Activated CD4-positive, alpha-beta T cell treated with anti-CD3 and anti-CD28 coated beads, Interleukin-2, amount 50 U/mL, for 4 hours (primary cell): ENCODE results near the gene ADAMTSL1.

ENCODE experiments used
- DNase-seq, 2 experiments: peaks; one replicate each; pipeline ENCODE4 v3.0.0-alpha.2; 2020

ADAMTSL1 gene

DNA sequence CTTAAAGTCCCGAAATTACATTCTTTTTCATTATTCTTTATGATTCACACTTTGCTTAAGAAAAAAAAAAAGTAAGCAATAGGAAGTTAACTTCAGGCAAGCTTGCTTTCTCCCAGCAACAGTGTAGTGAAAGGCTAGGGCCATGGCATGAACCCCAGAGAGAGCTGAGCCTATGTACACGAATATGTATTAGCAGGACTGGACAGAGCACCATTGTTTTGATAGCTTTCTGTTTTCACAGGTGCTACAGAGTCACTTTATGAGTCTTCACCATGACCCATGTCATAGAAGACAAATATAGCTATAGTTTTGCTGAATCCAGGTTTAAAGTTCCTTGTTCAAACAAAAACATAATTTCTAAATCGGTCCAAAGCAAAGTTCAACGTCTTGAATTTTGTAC, 199.2 kb downstream of the ADAMTSL1 start:
- DNase-seq = no peak

DNA sequence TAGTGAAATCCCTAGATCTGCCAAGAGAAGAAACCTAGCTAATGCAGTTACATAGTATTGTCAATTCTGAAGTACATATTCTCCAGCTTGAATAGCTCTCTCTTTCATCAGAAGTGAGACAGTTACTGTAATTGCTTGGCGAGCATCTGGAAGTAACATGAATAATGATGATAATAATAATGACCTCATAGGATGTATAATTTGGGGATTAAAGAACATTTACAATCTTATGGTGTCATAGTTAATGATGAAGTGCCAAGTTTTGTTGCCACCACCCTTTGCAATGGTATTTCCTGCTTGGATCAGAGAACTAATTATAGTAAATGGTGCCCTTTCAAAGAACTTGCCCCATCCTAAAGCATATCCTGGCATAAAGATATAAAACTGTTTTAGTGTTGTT, 201.4 kb downstream of the ADAMTSL1 start:
- DNase-seq = no peak

DNA sequence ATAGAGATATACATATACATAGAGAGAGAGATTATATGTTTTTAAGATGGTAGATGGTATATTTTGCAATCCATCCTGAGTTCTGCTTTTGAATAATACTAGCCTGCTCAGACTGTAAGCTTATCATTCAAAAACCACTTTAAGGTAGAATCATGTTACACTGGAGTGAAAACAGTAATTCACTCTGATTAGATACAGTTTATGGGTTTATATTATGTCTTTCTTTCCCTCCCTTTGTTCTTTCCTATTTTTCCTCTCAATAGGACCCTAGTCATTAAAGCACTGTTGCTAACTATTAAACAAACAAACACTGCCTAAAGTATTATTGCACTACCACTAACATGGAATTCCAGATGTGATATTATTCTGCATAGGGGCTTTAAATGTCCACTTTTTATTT, 202.0 kb downstream of the ADAMTSL1 start:
- DNase-seq = no peak

DNA sequence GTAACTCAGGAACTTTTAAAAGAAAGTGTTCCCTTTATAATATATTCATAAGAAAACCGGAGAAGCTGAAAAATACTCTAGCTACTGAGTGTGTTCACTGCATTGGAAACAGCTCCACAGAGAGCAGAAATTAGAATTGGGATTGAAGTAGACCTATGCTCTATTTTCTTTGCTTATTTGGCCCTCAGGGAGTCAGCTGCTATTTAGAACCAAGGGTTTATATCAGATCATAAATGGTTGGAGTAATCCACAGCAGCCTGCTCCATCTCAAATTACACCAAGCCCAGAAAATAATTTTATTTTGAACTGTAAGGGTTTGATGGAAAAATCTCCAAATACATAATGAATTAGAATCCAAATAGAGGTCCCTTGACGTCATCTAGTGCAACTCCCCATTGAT, 202.6 kb downstream of the ADAMTSL1 start:
- no peak for DNase-seq

DNA sequence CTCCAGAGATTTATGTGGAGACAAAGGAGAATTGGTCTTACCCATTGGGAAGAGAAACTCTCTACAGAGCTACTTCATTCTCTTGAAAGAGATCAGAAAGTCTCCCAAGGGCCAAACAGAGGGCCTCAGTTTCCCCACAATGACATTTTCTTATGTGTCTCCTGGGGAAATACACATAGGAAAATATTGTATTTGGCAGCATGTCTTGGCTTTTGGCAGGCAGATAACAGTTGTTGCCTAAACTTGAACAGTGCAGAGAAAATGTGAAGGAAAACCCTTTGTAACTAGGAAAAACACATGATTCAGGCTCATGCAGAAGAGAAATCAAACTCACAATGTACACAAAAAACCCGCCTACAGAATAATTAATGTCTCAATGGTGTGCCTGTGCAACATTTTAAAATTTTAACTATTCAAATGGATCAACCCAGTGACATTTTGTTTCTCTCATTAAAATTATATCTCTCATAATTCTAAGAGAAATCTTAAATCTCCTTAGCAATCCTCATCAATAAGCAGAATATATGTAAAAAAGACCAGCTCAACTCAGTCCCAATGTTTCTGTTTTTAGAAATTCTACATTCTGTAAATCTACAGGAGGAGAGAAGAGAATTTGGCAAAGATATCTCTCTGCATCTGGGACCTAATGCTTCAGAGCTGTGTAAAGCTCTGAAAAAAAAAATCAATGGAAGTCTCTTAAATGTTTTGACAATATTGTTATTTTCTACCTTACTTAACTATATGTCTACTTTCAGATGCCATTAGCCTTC, 205.1 kb downstream of the ADAMTSL1 start:
- DNase-seq = no peak

DNA sequence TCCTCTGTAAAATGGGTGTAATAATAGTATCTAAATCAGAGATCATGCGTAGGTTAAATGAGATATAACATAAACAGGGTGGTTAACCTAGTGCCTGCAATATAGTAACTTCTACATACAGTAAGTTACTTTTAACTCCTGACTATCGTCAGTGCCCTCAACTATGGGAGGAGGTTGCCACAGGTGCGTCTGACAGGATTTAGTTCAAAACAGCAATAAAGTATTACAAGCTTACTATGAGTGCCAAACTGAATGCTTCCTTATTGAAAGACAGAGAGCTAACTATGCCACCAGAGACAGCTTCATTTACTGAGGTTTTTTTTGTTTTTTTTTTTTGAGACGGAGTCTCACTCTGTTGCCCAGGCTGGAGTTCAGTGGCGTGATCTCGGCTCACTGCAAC, 209.0 kb downstream of the ADAMTSL1 start:
- no peak for DNase-seq

DNA sequence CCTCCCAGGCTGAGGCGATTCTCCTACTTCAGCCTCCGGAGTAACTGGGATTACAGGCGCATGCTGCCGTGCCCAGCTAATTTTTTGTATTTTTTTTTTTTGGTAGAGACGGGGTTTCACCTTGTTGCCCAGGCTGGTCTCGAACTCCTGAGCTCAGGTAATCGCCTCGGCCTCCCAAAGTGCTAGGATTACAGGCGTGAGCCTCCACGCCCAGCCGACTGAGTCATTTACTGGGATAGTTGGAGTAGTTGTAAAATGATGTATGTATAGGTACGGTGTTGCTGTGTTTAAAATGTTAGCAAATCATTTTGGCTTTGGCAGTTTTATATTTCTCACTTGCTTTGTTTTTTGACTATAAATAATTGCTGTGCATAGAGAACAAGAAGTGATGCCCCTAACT, 209.4 kb downstream of the ADAMTSL1 start:
- no peak for DNase-seq

DNA sequence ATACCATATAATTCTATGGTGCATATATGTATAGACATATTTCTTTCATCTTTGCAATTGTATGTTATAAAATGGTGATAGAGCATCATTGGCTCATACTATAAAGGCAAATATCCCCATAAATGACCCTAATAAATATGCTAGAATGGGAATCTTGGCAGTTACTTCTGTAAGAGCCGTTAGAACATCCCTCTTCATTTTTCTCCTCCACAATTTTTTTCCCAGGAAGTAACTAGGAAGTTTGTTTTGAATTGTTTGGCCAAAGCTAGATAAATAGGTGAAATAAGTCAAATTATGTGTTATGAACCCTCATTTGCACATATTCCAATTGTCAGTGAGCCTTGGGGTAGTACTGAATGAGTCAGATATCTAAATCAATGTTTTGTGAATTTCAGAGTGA, 209.9 kb downstream of the ADAMTSL1 start:
- DNase-seq = no peak

DNA sequence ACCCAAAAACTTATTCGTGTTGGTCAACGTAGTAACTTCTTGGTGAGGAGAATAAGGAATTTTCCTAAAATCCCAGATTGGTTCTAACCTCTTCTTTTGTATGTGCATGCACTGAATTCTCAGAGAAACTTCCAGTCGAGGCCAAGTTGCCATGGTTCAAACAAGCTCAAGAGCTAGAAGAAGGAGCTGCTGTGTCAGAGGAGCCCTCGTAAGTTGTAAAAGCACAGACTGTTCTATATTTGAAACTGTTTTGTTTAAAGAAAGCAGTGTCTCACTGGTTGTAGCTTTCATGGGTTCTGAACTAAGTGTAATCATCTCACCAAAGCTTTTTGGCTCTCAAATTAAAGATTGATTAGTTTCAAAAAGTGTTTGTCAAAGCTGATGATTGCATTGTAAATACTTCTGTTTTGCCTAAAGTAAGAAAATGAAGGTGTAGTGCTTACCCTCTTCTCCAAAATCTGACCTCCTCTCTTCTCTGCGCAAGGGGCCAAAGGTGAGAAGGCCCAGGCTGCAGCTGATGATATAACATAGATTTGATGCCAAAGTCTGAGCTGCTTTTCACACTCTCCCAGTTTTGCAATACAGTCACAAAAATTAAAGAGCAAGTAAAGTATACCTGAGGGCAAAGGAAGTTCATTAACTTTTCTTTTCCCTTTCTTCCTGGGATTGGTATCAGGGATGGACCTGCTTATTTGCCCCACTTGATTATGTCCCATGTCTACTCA, 210.8 kb downstream of the ADAMTSL1 start:
- DNase-seq = no peak

DNA sequence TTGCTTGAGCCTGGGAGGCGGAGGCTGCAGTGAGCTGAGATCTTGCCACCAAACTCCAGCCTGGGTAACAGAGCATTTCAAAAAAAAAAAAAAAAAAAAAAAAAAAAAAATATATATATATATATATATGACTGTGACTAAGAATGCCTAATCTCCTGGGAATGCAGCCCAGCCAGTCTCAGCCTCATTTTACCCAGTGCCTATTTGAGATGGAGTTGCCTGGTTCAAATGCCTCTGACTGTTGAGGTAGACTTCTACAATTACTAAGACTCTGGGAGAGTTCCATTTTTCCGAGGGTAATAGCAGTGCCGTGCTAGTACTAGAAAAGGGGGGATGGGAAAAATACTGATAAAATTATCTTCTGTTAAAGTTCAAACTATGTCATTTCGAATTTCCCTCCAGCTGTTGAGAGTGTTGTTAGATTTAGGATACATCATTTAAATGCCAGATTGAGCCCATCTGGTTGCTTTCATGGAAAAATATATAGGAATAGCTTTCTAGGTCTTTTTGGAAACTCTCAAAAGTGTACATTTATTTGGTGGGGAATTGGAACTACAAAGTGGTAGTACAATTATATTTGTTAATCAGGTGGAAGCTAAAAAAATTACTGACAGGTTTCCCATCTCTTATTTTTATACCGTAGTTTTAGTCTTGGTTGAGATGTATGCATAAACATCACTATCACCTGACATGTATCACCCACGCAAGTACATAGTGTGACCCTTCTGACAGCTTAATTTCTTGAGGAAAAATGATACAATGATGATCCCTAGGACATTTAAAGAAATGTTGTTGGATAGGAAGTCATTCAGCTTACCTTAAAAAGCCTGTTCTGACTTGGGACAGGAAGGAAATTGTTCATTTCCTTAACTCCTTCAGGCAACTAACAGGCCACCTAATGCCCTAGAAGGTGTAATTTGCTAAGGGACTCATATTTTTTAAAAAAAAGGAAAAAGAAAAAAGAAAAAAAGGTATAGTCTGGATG, 214.9 kb downstream of the ADAMTSL1 start:
- DNase-seq = no peak

DNA sequence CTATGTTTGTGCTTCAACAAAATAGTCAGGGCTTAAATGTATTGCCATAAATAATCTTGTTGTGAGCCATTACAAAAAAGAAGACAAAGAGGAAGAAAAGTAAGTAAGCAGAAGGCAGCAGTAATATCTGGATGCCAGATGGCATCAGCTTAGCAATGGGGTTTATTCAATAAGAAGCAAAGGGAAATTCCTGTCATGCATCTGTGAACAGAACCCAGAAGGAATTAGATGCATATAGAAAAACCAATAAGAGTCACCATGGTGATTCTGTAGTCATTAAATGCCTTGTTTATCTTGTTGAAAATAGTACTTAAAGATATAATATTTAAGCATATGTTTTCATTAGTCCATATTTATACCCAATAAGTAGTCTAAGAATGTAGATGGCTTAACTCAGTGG, 216.0 kb downstream of the ADAMTSL1 start:
- no peak for DNase-seq

DNA sequence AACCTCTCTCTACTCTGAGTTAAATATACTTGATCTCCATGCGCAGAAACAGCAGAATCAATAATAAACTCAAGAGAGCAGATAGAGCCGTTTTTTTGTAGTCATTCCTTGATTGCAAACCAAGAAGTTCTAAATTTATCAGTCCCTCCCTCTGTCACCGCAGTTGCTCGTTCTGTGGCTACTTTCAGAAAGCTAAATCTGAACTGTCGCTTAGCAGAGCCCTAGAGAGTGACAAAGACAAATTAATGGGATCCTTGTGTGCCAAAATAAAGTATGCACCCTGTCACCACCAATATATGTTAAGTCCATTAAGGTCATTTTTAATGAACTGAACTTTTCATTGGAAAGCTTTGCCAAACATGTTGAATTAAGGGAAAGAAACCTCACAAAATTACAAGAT, 218.3 kb downstream of the ADAMTSL1 start:
- DNase-seq = no peak

DNA sequence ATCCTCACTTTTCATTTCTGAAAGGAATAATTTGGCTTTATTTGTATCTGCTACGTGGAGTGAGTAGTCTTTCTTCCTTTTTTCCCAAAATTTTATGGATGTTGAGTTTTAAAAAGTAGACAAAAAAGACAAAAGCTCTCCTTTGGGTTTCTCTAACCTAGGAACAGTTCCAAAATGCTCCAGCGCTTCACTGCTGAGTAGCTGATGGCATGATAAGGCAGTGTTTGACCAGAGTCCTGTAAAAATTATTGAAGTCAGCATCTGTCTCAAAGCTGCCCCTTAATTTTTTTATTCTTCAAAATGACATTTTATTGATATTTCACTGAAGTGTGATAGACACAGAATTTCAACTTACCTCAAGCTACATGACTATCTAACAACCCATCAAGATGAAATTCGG, 219.0 kb downstream of the ADAMTSL1 start:
- no peak for DNase-seq

DNA sequence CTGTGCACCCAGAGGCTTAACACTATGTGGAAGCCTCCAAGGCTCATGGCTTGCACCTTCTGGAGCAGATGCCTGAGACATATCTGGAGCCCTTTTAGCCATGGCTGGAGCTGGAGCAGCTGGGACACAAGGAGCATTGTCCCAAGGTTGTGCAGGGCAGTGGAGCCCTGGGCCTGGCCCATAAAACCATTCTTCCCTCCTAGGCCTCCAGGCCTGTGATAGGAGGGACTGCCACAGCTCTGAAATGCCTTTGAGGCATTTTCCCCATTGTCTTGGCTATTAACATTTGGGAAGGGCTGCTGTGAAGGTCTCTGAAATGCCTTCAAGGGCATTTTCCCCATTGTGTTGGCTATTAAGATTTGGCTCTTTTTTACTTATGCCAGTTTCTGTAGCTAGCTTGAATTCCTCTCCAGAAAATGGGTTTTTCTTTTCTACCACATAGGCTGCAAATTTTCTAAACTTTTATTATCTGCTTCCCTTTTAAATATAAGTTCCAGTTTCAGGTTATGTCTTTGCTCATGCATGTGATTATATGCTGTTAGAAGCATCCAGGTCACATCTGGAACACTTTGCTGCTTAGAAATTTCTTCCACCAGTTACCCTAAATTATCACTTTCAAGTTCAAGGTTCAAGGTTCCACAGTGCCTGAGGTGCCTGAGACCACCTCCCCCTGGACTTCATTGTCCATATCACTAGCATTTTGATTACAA, 221.2 kb downstream of the ADAMTSL1 start:
- no peak for DNase-seq

DNA sequence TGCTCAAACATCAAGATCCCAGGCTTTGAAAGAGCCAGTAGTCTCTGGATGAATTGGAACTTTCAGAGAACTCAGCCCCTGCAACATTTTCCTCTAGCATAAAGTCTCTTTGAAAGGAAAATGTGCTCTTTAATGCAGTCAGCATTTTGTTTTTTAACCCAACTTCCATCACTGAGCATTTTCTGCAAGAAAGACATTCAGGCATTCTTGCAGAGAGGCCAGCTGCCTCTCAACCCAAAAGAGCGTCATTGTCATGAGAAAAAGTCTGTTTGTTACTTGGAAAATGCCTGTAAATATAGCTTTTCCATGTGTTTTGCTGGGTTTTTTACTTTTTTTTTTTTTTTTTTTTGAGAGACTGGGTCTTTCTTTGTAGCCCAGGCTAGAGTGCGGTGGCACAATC, 225.0 kb downstream of the ADAMTSL1 start:
- DNase-seq = no peak

DNA sequence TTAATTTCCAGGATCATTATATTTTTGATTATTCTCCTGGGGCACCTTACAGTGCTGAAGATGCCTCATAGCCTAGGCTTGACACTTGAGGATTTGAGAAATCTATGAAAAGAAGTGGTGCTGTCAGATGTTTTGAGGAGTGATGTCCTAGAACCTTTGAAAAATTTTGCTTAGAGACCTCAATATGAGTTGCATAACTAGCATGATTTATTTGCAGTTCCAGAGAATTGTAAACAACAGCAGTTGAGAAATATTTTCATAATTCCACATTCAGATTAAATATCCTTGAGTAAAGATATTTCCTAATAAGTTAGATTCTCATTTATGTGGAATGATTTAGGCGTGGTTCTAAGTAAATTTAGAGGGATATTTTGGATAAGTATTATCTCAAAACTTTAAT, 225.8 kb downstream of the ADAMTSL1 start:
- DNase-seq = no peak

DNA sequence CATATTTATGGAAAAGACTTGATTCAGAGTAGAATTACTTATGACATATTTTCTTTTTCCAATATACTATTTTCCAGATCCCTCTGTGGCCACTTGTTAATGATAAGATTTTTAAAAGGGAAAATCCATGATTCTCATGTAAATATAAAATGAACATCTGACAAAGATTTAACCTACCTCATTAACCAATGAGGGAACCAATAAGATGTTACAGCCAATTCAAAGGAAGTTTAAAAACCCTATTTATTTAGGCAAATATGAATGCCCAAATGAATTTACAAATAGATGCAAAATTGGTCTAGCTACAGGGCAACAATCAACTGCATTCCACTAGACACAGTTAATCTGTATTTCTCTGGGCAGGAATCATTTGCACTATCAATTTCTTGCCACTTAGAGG, 226.8 kb downstream of the ADAMTSL1 start:
- DNase-seq = no peak

DNA sequence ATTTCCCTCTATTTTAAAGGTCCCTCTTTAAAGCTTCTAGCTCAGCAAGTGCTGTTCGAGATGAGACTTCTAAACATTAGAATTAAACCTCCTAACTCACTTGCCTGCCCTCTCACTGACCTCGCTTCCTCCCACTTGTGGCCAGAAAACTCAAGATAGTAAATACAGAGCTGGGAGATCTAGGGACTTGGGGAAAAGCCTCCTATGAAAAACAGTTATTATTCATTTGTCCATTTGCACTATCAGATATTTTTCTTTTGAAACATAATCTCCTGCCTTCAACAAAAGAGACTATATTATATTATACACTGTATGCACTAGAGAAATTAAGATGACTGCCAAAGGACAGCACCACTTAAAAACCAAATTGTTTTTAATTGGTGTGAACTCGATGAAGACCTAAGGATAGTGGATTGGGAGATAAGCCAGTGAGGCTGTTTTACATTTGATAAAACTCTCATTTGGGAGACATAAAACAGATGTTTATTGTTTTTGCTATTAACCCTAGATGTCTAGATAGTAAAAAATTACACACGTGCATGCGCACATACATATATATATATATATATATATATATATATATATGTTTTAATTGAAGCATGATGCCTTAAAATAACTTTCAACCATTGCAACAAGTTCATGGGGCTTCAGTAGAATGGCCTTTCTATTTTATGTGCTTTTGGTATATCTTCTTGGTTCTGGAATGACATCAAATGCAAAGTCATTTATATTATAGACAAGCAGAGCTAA, 229.4 kb downstream of the ADAMTSL1 start:
- no peak for DNase-seq

DNA sequence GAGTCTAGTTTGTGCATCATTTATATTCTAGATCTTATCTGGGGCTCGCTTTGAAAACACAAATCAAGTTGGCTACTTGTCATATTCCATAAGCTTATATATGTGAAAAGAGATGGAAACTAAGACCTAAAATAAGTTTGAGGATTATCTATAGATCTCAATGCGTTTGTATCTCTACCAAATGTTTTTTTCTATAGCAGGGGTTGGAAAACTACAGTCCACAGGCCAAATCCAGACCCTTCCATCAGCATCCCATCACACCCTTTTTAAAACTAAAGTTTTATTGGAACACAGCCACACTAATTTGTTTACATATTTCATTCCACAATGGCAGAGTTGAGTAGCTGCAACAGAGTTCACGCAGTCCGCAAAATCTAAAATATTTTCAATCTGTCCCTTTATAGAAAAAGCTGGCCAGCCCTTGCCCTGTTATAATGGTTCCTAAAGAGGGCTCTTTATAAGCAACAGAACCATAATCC, 230.0 kb downstream of the ADAMTSL1 start:
- DNase-seq = no peak

DNA sequence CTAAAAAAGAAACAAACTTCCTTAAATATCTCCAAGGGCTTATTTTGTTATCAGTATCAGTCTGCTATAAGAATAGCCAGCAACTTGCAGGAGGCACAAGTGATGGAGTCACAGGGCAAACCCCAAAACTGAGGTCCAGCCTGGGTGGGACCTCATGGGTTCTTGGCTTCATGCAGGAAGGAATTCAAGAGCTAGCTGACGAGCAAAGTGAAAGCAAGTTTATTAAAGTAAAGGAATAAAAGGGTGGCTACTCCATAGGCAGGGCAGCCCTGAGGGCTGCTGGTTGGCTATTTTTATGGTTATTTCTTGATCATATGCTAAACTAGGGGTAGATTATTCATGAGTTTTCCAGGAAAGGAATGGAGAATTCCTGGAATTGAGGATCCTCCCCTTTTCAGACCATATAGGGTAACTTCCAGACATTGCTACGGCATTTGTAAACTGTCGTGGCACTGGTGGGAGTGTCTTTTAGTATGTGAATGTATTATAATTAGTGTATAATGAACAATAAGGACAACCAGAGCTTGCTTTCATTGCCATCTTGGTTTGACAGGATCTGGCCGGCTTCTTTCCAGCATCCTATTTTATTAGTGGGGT, 231.9 kb downstream of the ADAMTSL1 start:
- no peak for DNase-seq

DNA sequence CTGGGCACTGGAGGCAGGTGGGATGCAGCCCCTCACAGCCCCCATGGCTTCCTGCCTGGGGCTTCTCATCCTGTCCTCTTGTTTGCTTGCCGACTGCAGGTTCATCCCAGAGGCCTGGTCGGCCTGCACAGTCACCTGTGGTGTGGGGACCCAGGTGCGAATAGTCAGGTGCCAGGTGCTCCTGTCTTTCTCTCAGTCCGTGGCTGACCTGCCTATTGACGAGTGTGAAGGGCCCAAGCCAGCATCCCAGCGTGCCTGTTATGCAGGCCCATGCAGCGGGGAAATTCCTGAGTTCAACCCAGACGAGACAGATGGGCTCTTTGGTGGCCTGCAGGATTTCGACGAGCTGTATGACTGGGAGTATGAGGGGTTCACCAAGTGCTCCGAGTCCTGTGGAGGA, 232.7 kb downstream of the ADAMTSL1 start:
- no peak for DNase-seq
